Stimulated activated naive CD8-positive, alpha-beta T cell treated with anti-CD3 and anti-CD28 coated beads, Interleukin-15, amount 100 ng/mL, for 72 hours (primary cell): Measurements from ENCODE around the gene FARSB.
"Not testable (repeated sequence)": the region's sequence is repeated elsewhere in the genome, so short reads cannot be mapped to it uniquely, and the experiment has no call there.

Experiments
- ATAC-seq: fragments of 150-1000 bp; cut with Tn5 transposase; 2 replicates; pipeline ENCODE4 v1.10.0; 2021; ENCODE audit warnings: mild to moderate bottlenecking, moderate library complexity
- DNase-seq, 2 donors: peaks; one replicate each; pipeline ENCODE4 v3.0.0; 2021 to 2022
- H3K27ac Mint-ChIP-seq, 2 donors: one replicate each; pipeline ENCODE4 v1.8.0; 2022; ENCODE audit warnings: mild to moderate bottlenecking in 2 of 2, mixed read lengths in 2 of 2, moderate library complexity in 2 of 2
- H3K27me3 Mint-ChIP-seq: one replicate; pipeline ENCODE4 v1.8.0; 2022; ENCODE audit warnings: mixed read lengths
- H3K4me1 Mint-ChIP-seq: one replicate; pipeline ENCODE4 v1.8.0; 2022; ENCODE audit warnings: mild to moderate bottlenecking, mixed read lengths
- H3K4me3 Mint-ChIP-seq, 2 donors: one replicate each; pipeline ENCODE4 v1.8.0; 2022; ENCODE audit warnings: mild to moderate bottlenecking in 2 of 2, mixed read lengths in 2 of 2, moderate library complexity in 1 of 2
- H3K9me3 Mint-ChIP-seq, 2 donors: one replicate each; pipeline ENCODE4 v1.8.0; 2022; ENCODE audit warnings: mixed read lengths in 2 of 2

Gene FARSB

GRCh38 chr2:222595581-222595980, 60.3 kb downstream of the FARSB start:
- peak overlapping the region in 1 of 2 donors; percentile 68 for H3K27ac Mint-ChIP-seq
- H3K4me3 Mint-ChIP-seq = no peak overlapping the region
- no peak for DNase-seq
- no peak for ATAC-seq
- H3K9me3 Mint-ChIP-seq = peaks cover 0 to 4% of the 10 kb centered on the region in 2 donors
- H3K4me1 Mint-ChIP-seq = no peaks in the 10 kb centered on the region
- H3K27me3 Mint-ChIP-seq = no peaks in the 10 kb centered on the region

DNA sequence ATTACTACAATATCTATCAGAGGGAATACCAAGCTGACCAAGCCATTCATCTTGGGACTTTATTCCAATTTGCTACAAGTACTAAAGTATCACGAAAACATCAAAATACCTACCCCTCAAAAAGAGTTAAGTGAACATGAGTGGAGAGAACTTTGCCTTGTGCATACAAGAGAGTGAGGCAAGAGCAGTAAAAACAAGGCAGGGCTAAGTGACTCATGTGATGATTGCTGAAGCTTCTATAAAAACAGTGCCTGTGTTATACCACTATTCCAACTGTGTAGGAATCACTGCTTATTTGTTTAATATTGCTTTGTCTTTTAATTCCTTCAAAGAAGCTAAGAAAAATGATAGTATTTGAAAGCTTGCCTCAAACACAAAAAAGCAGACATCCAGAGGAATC, 61.2 kb downstream of the FARSB start:
- H3K27me3 Mint-ChIP-seq = no peaks in the 10 kb centered on the region
- no peak for DNase-seq
- ATAC-seq = no peak
- H3K4me1 Mint-ChIP-seq = no peaks in the 10 kb centered on the region
- H3K9me3 Mint-ChIP-seq = peaks cover 0 to 7% of the 10 kb centered on the region in 2 donors
- no peak overlapping the region for H3K4me3 Mint-ChIP-seq
- H3K27ac Mint-ChIP-seq = no peak overlapping the region

- H3K27ac Mint-ChIP-seq = no peak overlapping the region
- no peaks in the 10 kb centered on the region for H3K4me1 Mint-ChIP-seq
- ATAC-seq (no peak), DNase-seq (no peak)
- H3K9me3 Mint-ChIP-seq = peaks cover 0 to 7% of the 10 kb centered on the region in 2 donors
- no peak overlapping the region for H3K4me3 Mint-ChIP-seq
- no peaks in the 10 kb centered on the region for H3K27me3 Mint-ChIP-seq
Observed at GRCh38 chr2:222592176-222592575, 63.7 kb downstream of the FARSB start.

GRCh38 chr2:222591661-222592060, 64.2 kb downstream of the FARSB start:
- ATAC-seq = no peak
- no peak overlapping the region for H3K27ac Mint-ChIP-seq
- peaks cover 0 to 7% of the 10 kb centered on the region in 2 donors for H3K9me3 Mint-ChIP-seq
- no peaks in the 10 kb centered on the region for H3K4me1 Mint-ChIP-seq
- H3K4me3 Mint-ChIP-seq = no peak overlapping the region
- DNase-seq = no peak
- H3K27me3 Mint-ChIP-seq = no peaks in the 10 kb centered on the region

GRCh38 chr2:222584589-222584988, 71.3 kb downstream of the FARSB start:
- H3K9me3 Mint-ChIP-seq, H3K27me3 Mint-ChIP-seq, DNase-seq, H3K27ac Mint-ChIP-seq, H3K4me3 Mint-ChIP-seq, ATAC-seq, H3K4me1 Mint-ChIP-seq: not testable (repeated sequence)

DNA sequence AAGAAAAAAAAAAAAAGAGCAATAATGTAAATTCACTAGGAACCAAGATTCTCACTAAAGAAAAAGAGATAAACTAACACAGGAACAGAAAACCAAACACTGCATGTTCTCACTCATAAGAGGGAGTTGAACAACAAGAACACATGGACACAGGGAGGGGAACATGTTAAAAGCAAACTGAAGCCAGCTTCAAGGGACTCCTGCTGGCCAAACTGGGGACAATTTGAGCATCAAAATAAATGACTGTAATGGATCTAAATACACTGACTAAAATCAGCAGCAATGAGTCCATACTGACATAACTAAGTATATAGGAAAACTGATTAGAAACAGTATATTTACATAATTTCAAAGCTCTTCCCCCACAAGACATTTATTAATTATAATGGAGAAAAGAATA, 73.0 kb downstream of the FARSB start:
- Mint-ChIP-seq H3K4me3 (no peak overlapping the region), H3K27ac (no peak overlapping the region)

GRCh38 chr2:222577341-222577740, 78.6 kb downstream of the FARSB start:
- no peak for ATAC-seq
- DNase-seq = no peak
- H3K27ac Mint-ChIP-seq = no peak overlapping the region
- no peak overlapping the region for H3K4me3 Mint-ChIP-seq
- H3K9me3 Mint-ChIP-seq = no peaks in the 10 kb centered on the region
- H3K4me1 Mint-ChIP-seq = no peaks in the 10 kb centered on the region
- H3K27me3 Mint-ChIP-seq = no peaks in the 10 kb centered on the region

More for the DNA sequence above, 73.0 kb downstream of the FARSB start:
- H3K27me3 Mint-ChIP-seq = no peaks in the 10 kb centered on the region
- DNase-seq (no peak), ATAC-seq (no peak)
- H3K9me3 Mint-ChIP-seq = no peaks in the 10 kb centered on the region
- no peaks in the 10 kb centered on the region for H3K4me1 Mint-ChIP-seq

DNA sequence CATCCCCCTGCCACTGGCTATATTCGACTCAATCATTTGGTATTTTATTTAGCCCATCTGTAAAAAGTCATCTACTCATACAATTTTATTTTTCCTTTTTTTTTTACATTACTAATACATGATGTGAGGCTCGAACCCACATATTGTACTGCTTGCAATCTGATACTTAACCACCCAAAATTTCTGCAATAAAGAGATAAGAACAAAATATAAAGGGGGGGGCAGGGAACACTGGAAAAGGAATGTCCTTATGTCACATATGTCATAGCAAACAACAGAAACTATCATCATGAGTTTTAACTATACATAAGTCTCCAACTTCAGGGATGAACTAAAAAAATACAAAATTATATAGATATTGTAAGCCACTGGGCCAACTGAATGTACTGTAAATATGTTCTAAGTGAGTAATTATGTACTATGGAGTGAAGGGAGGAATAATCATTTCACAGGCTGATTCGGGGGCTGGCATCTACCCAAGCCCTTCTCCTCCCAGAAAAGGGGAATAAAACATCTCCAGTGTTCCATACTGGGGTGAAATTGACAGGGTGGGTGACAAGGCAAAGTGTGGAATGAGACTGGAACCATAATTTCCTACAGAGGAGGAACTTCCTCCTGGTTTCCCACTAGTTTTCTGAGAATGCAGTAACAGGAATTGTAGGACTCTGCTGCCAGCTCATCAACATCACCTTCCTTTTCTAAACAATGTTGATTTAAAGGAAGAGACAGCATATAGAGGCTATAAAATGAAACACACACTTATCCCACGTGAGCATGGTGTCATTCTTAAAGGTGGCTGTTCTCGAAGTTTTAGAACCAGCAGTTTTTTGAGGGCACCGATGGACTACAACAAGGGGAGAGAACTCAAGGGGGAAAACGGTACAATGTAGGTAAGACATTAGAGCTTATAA, 79.5 kb downstream of the FARSB start:
- H3K27ac Mint-ChIP-seq = no peak overlapping the region

GRCh38 chr2:222575618-222576017, 80.3 kb downstream of the FARSB start:
- ATAC-seq = no peak
- Mint-ChIP-seq H3K27me3 (no peaks in the 10 kb centered on the region), H3K4me3 (no peak overlapping the region), H3K4me1 (no peaks in the 10 kb centered on the region), H3K27ac (no peak overlapping the region), H3K9me3 (no peaks in the 10 kb centered on the region)
- no peak for DNase-seq

More for the DNA sequence above, 79.5 kb downstream of the FARSB start:
- Mint-ChIP-seq H3K27me3 (no peaks in the 10 kb centered on the region), H3K9me3 (no peaks in the 10 kb centered on the region), H3K4me1 (no peaks in the 10 kb centered on the region), H3K4me3 (no peak overlapping the region)
- DNase-seq (no peak), ATAC-seq (no peak)

GRCh38 chr2:222572751-222573174, 83.1 kb downstream of the FARSB start:
- Mint-ChIP-seq H3K9me3 (no peaks in the 10 kb centered on the region), H3K4me3 (no peak overlapping the region), H3K27ac (peak overlapping the region; percentile 56 to 79), H3K4me1 (no peaks in the 10 kb centered on the region), H3K27me3 (no peaks in the 10 kb centered on the region)
- ATAC-seq (no peak), DNase-seq (no peak)

- DNase-seq (no peak), ATAC-seq (no peak)
- H3K9me3 Mint-ChIP-seq = no peaks in the 10 kb centered on the region
- H3K4me1 Mint-ChIP-seq = no peaks in the 10 kb centered on the region
- H3K4me3 Mint-ChIP-seq = no peak overlapping the region
- H3K27me3 Mint-ChIP-seq = no peaks in the 10 kb centered on the region
- peak overlapping the region in 1 of 2 donors; percentile 33 for H3K27ac Mint-ChIP-seq
Observed at GRCh38 chr2:222572264-222572721, 83.6 kb downstream of the FARSB start.

- no peaks in the 10 kb centered on the region for H3K27me3 Mint-ChIP-seq
- no peaks in the 10 kb centered on the region for H3K9me3 Mint-ChIP-seq
- DNase-seq = no peak
- H3K4me1 Mint-ChIP-seq = no peaks in the 10 kb centered on the region
- H3K27ac Mint-ChIP-seq = no peak overlapping the region
- no peak overlapping the region for H3K4me3 Mint-ChIP-seq
- ATAC-seq = no peak
Observed at GRCh38 chr2:222569826-222570225, 86.1 kb downstream of the FARSB start.

- Mint-ChIP-seq H3K27me3 (no peaks in the 10 kb centered on the region), H3K4me3 (no peak overlapping the region), H3K9me3 (no peaks in the 10 kb centered on the region), H3K27ac (peak overlapping the region in 1 of 2 donors; percentile 21), H3K4me1 (no peaks in the 10 kb centered on the region)
- ATAC-seq = no peak
- DNase-seq = no peak
Observed at GRCh38 chr2:222568865-222569264, 87.0 kb downstream of the FARSB start.

DNA sequence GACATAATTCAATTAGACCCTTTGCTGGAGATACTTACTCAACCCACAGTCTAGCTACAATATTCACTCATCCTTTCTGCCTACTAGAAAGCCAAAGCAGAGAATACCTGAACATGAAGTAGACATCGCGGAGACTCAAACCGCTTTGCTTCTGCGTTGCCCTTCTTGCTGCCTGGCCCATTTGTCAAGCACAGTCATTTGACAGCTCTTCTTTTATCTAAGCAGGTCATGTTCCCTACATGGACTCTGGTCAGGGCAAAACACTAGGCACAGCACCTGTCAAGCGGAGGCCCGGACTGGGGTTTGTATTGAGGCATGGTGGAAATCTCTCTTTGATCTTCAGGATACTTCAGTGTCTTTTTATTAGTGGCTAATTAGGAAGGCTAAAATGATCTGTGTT, 89.7 kb downstream of the FARSB start:
- Mint-ChIP-seq H3K27ac (peak overlapping the region in 1 of 2 donors; percentile 44), H3K27me3 (no peaks in the 10 kb centered on the region), H3K4me1 (no peaks in the 10 kb centered on the region), H3K9me3 (no peaks in the 10 kb centered on the region), H3K4me3 (no peak overlapping the region)
- DNase-seq (no peak), ATAC-seq (no peak)

DNA sequence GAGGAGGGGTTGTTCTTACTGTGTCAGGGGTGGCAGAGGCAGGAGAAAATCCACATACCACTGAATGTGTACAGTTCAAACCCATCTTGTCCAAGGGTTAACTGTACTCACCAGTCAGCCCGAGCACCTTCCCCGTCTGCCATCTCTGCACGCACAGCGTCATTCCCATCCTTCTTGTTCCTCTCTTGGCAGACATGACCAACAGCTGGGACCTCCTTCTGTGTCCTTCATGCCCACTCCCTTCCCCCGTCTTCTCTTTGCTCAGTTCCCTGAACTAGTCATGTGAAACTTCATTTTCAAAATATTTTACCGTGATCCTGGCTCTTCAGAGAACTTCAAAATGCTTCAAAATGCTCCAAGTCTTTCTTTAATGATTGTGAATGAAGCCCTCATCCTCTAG, 92.0 kb downstream of the FARSB start:
- Mint-ChIP-seq H3K4me3 (no peak overlapping the region), H3K27me3 (no peaks in the 10 kb centered on the region), H3K4me1 (no peaks in the 10 kb centered on the region), H3K9me3 (no peaks in the 10 kb centered on the region), H3K27ac (no peak overlapping the region)
- ATAC-seq (no peak), DNase-seq (no peak)

GRCh38 chr2:222563106-222563718, 92.7 kb downstream of the FARSB start:
- H3K27ac Mint-ChIP-seq = no peak overlapping the region
- no peak for DNase-seq
- no peak overlapping the region for H3K4me3 Mint-ChIP-seq
- no peak for ATAC-seq
- H3K27me3 Mint-ChIP-seq = no peaks in the 10 kb centered on the region
- no peaks in the 10 kb centered on the region for H3K9me3 Mint-ChIP-seq
- H3K4me1 Mint-ChIP-seq = no peaks in the 10 kb centered on the region
